HepG2 (cell line): ENCODE data around the gene FGF14. TPM values are rescaled to one million over a fixed set of nuclear protein-coding genes. Genes with fewer than 3 reads are reported as not detected.

Source experiments
- ATAC-seq: fragments of 200-7000 bp; cut with Tn5 transposase; 3 replicates; pipeline ENCODE4 v1.9.1; 2020; ENCODE audit warnings: mild to moderate bottlenecking, moderate library complexity
- BruUV-seq: library from RNA; stranded (reverse); fragments of 400-500 nt; replicated peaks from 2 replicates; lab custom pipeline; 2021; lab: Mats Ljungman, UMichigan
- CTCF ChIA-PET: fragments of 300-600 bp; formaldehyde crosslinking; extraction: SDS; loops from one replicate; lab custom pipeline; 2021; ENCODE audit warnings: low total read pairs, inconsistent platforms, low intra/inter-chr PET ratio; lab: Yijun Ruan, JAX
- POLR2A ChIA-PET: fragments of 350-600 bp; sonication (Branson Sonifier 250); formaldehyde crosslinking; loops from one replicate; lab custom pipeline; 2020; ENCODE audit warnings: antibody characterized with exemption, inconsistent platforms; lab: Yijun Ruan, JAX
- DNase-seq: peaks from one replicate; pipeline ENCODE4 v3.0.0-alpha.2; 2015; ENCODE audit warnings: low spot score
- FAIRE-seq: peaks from 3 replicates; lab custom pipeline; 2011; peaks lifted over from hg19 to GRCh38; lab: Jason Lieb, UNC
- H2AFZ ChIP-seq: one replicate; pipeline ENCODE4 v1.6.1; 2011; ENCODE audit warnings: low read length, inconsistent platforms
- H3K27ac ChIP-seq: fragments of 300-600 bp; 3 replicates; pipeline ENCODE4 v1.8.0; 2011; ENCODE audit warnings: mixed run types, mild to moderate bottlenecking, mixed read lengths, low read length, inconsistent platforms; ENCODE audit not compliant: insufficient read depth; ENCODE audit errors: extremely low read length
- H3K27me3 ChIP-seq, 2 experiments: fragments of 200-600 bp in 1 of 2; 2 replicates in 1 of 2; 3 replicates in 1 of 2; pipeline versions ENCODE4 v1.6.0 to v1.8.0; 2011; ENCODE audit warnings: low read length in 2 of 2, mild to moderate bottlenecking in 2 of 2, moderate library complexity in 2 of 2, inconsistent platforms in 1 of 2; ENCODE audit not compliant: insufficient read depth in 2 of 2, control insufficient read depth in 1 of 2
- H3K36me3 ChIP-seq, 2 experiments: fragments of 200-600 bp in 1 of 2; replicated peaks in 1 of 2; 2 replicates in 1 of 2; 3 replicates in 1 of 2; pipeline versions ENCODE4 v1.5.1 to v1.8.0; 2011; ENCODE audit warnings: low read length in 2 of 2, inconsistent platforms in 1 of 2; ENCODE audit not compliant: insufficient read depth in 2 of 2, control insufficient read depth in 1 of 2
- H3K4me1 ChIP-seq: 2 replicates; pipeline ENCODE4 v1.5.1; 2012; ENCODE audit warnings: low read length, inconsistent platforms; ENCODE audit not compliant: insufficient read depth
- H3K4me2 ChIP-seq: 2 replicates; pipeline ENCODE4 v1.6.0; 2011; ENCODE audit warnings: low read depth, low read length, inconsistent platforms
- H3K4me3 ChIP-seq, 3 experiments: fragments of 200-600 bp in 1 of 3; sonication (generic), shearing (Covaris generic) in 1 of 3; replicated peaks in 1 of 3; 2 replicates each; pipeline ENCODE4 v1.5.1; 2011 to 2016; ENCODE audit warnings: low read length in 3 of 3, inconsistent platforms in 2 of 3, low read depth in 2 of 3, mild to moderate bottlenecking in 2 of 3, control low read depth in 1 of 3, mixed read lengths in 1 of 3; ENCODE audit not compliant: insufficient read depth in 1 of 3
- H3K79me2 ChIP-seq: one replicate; pipeline ENCODE4 v1.6.1; 2011; ENCODE audit warnings: low read length, inconsistent platforms; ENCODE audit not compliant: insufficient read depth
- H3K9ac ChIP-seq: 2 replicates; pipeline ENCODE4 v1.6.0; 2011; ENCODE audit warnings: mild to moderate bottlenecking, low read depth, low read length, inconsistent platforms; ENCODE audit not compliant: insufficient read depth
- H3K9me3 ChIP-seq: 2 replicates; pipeline ENCODE4 v1.5.1; 2012; ENCODE audit warnings: mild to moderate bottlenecking, low read length
- H4K20me1 ChIP-seq: 2 replicates; pipeline ENCODE4 v1.6.0; 2011; ENCODE audit warnings: inconsistent platforms, mild to moderate bottlenecking, low read length, moderate library complexity; ENCODE audit not compliant: insufficient read depth
- BCL3 ChIP-seq: sonication (generic); formaldehyde crosslinking; IDR thresholded peaks from 2 replicates; pipeline ENCODE4 v1.5.1; 2020; ENCODE audit warnings: mild to moderate bottlenecking, missing genetic modification reagents, moderate library complexity
- CTCF ChIP-seq: sonication (generic); formaldehyde crosslinking; IDR thresholded peaks from 2 replicates; pipeline ENCODE4 v1.5.0; 2020; ENCODE audit warnings: mild to moderate bottlenecking, missing genetic modification reagents, moderate library complexity
- FOXO1 ChIP-seq: sonication (generic); formaldehyde crosslinking; IDR thresholded peaks from 2 replicates; pipeline ENCODE4 v1.4.0; 2020; ENCODE audit warnings: missing genetic modification reagents
- FOXO4 ChIP-seq: sonication (generic); formaldehyde crosslinking; conservative IDR thresholded peaks from 2 replicates; pipeline ENCODE4 v1.8.1; 2023; ENCODE audit warnings: missing genetic modification reagents
- KLF15 ChIP-seq: sonication (generic); formaldehyde crosslinking; IDR thresholded peaks from 2 replicates; pipeline ENCODE4 v1.8.1; 2023; ENCODE audit warnings: borderline replicate concordance, mild to moderate bottlenecking, inconsistent platforms, missing genetic modification reagents, mixed read lengths
- TEF ChIP-seq: sonication (generic); formaldehyde crosslinking; IDR thresholded peaks from 2 replicates; pipeline ENCODE4 v1.5.0; 2020; ENCODE audit warnings: missing genetic modification reagents
- ZNF124 ChIP-seq: sonication (generic); formaldehyde crosslinking; IDR thresholded peaks from 2 replicates; pipeline ENCODE4 v1.4.0; 2020; ENCODE audit warnings: missing genetic modification reagents
- ZNF17 ChIP-seq: sonication (generic); formaldehyde crosslinking; IDR thresholded peaks from 2 replicates; pipeline ENCODE4 v1.5.0; 2020; ENCODE audit warnings: mild to moderate bottlenecking, missing genetic modification reagents
- ZNF839 ChIP-seq: sonication (generic); formaldehyde crosslinking; IDR thresholded peaks from 2 replicates; pipeline ENCODE4 v1.4.0; 2020; ENCODE audit warnings: missing genetic modification reagents, mild to moderate bottlenecking, borderline replicate concordance
- ZSCAN22 ChIP-seq: sonication (generic); formaldehyde crosslinking; IDR thresholded peaks from 2 replicates; pipeline ENCODE4 v1.4.0; 2020; ENCODE audit warnings: mild to moderate bottlenecking, missing genetic modification reagents
- WGBS: methylation state at CpG from one replicate; pipeline ENCODE4 v1.1.6; 2017; ENCODE audit warnings: low lambda C conversion rate; 5-methylcytosine and 5-hydroxymethylcytosine counted together
- in situ Hi-C: cut with HindIII; loops from 2 replicates; pipeline ENCODE4 v1.10.0; 2017; ENCODE audit warnings: low pct_unique_long_range_greater_than_20kb; ENCODE audit not compliant: extremely low pct_ligation_motif_present
- intact Hi-C: fragments of 100-400 bp; cut with micrococcal nuclease; formaldehyde crosslinking; loops from one replicate; pipeline ENCODE4 v1.10.0; 2022; ENCODE audit not compliant: unreplicated experiment
- polyA plus RNA-seq, 8 experiments: library from polyadenylated mRNA; depleted of rRNA in 3 of 8; stranded (reverse) in 7 of 8; unstranded in 1 of 8; fragments of >200 nt; fragmentation: Illumina TruSeq in 4 of 8; extraction: Trizol in 4 of 8; gene quantifications; 2 replicates each; pipeline versions ENCODE4 v1.2.1 to v1.2.3, GENCODE V29; 2011 to 2016; ENCODE audit warnings: low read depth in 4 of 8, missing spikeins in 1 of 8, mixed read lengths in 1 of 8; ENCODE audit not compliant: insufficient read depth in 1 of 8
- total RNA-seq, 5 experiments: library from RNA; depleted of rRNA; stranded (reverse); fragments of >200 nt; fragmentation: Illumina TruSeq; extraction: Trizol; gene quantifications; 2 replicates each; pipeline ENCODE4 v1.2.3, GENCODE V29; 2016; ENCODE audit warnings: low read depth in 1 of 5

The FGF14 gene
- total and polyA plus RNA-seq, 2 of the 13 experiments (the other 11 are each of a cell fraction or from before 2014, with no cell fraction given): not detected

- POLR2A ChIA-PET: no interaction called here
- no TSS peak for BruUV-seq
- H3K27ac ChIP-seq: no peak overlapping the region
Measured at GRCh38 chr13:102317593-102317992, 84.3 kb downstream of the FGF14 start.

GRCh38 chr13:102316732-102317131 lies 85.1 kb downstream of the FGF14 start:
- H2AFZ ChIP-seq: no peak overlapping the region
- in situ Hi-C loops: no loop called here
- no peaks in the 10 kb centered on the region for H3K4me1 ChIP-seq
- DNase-seq (no peak), ATAC-seq (no peak), FAIRE-seq (no peak)
- no TSS peak for BruUV-seq
- H3K4me2 ChIP-seq: no peak overlapping the region
- intact Hi-C loops: no loop called here
- ChIA-PET CTCF (no interaction called here), POLR2A (no interaction called here)
- H3K9ac ChIP-seq: no peak overlapping the region
- 0% methylated on average over 3 of the region's 3 CpGs for WGBS
- H3K27me3 ChIP-seq: peaks cover 0 to 7% of the 10 kb centered on the region in 2 experiments; a peak in 1 of 5 replicates
- no peak overlapping the region for H3K27ac ChIP-seq
- no peaks in the 10 kb centered on the region for H3K36me3 ChIP-seq
- no peak overlapping the region for H3K4me3 ChIP-seq
- TF ChIP-seq TEF (CRISPR knock-in tag) (no peak), BCL3 (no peak), ZSCAN22 (no peak), FOXO1 (CRISPR knock-in tag) (no peak), FOXO4 (no peak), ZNF124 (CRISPR knock-in tag) (no peak), ZNF17 (CRISPR knock-in tag) (no peak), ZNF839 (CRISPR knock-in tag) (no peak)
- H3K79me2 ChIP-seq: no peaks in the 10 kb centered on the region
- no peaks in the 10 kb centered on the region for H4K20me1 ChIP-seq
- H3K9me3 ChIP-seq: no peaks in the 10 kb centered on the region

More at GRCh38 chr13:102317593-102317992, 84.3 kb downstream of the FGF14 start:
- ATAC-seq: no peak
- intact Hi-C loops: no loop called here
- CTCF ChIA-PET: no interaction called here
- no peak for FAIRE-seq
- Histone ChIP-seq H3K27me3 (peaks cover 0 to 7% of the 10 kb centered on the region in 2 experiments; a peak in 1 of 5 replicates), H3K4me2 (no peak overlapping the region), H3K9ac (no peak overlapping the region), H3K36me3 (no peaks in the 10 kb centered on the region), H3K4me1 (no peaks in the 10 kb centered on the region), H2AFZ (no peak overlapping the region), H3K4me3 (no peak overlapping the region), H3K9me3 (no peaks in the 10 kb centered on the region), H4K20me1 (no peaks in the 10 kb centered on the region), H3K79me2 (no peaks in the 10 kb centered on the region)
- TF ChIP-seq CTCF (CRISPR knock-in tag): no peak
- TF ChIP-seq KLF15 (CRISPR knock-in tag): no peak
- WGBS: 0% methylated on average over 2 of the region's 2 CpGs
- DNase-seq: no peak
- in situ Hi-C loops: no loop called here
